ENCODE measurements around the gene EYS.

DNA sequence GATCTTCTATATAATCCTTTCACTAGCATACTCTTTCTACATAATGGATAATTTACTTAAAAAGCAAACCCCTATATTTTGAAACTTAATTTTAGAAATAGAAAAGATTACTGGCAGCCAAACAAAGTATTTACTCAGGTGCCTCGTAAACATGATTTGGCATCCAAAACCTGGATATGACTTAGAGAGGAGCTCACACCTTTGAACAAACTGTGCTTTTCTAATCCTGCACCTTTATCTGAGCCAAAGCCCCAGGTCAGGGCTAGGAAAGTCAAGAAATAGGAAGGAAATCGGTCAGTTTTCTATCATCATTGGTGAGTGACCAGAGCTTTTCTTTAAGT lies 1900.5 kb downstream of the EYS start:
- TF ChIP-seq TAF1 (IDR thresholded peaks at IDR 0.05; ENCODE audit: borderline replicate concordance, insufficient read depth, low read length) (no peak), POLR2AphosphoS5 (IDR thresholded peaks at IDR 0.05; ENCODE audit: low read depth, low read length) (no peak), SIN3A (IDR thresholded peaks at IDR 0.05; ENCODE audit: borderline replicate concordance, insufficient read depth, low read length) (no peak), FOXP2 (optimal IDR thresholded peaks at IDR 0.05; ENCODE audit: borderline replicate concordance, extremely low read depth, extremely low read length, insufficient read depth) (no peak)
- TF ChIP-seq, protein P1, sequence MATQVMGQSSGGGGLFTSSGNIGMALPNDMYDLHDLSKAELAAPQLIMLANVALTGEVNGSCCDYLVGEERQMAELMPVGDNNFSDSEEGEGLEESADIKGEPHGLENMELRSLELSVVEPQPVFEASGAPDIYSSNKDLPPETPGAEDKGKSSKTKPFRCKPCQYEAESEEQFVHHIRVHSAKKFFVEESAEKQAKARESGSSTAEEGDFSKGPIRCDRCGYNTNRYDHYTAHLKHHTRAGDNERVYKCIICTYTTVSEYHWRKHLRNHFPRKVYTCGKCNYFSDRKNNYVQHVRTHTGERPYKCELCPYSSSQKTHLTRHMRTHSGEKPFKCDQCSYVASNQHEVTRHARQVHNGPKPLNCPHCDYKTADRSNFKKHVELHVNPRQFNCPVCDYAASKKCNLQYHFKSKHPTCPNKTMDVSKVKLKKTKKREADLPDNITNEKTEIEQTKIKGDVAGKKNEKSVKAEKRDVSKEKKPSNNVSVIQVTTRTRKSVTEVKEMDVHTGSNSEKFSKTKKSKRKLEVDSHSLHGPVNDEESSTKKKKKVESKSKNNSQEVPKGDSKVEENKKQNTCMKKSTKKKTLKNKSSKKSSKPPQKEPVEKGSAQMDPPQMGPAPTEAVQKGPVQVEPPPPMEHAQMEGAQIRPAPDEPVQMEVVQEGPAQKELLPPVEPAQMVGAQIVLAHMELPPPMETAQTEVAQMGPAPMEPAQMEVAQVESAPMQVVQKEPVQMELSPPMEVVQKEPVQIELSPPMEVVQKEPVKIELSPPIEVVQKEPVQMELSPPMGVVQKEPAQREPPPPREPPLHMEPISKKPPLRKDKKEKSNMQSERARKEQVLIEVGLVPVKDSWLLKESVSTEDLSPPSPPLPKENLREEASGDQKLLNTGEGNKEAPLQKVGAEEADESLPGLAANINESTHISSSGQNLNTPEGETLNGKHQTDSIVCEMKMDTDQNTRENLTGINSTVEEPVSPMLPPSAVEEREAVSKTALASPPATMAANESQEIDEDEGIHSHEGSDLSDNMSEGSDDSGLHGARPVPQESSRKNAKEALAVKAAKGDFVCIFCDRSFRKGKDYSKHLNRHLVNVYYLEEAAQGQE (IDR thresholded peaks at IDR 0.05; ENCODE audit: insufficient read depth in 1 of 2, low read depth in 2 of 2, low read length in 2 of 2), result no peak
